GM21529 (cell line): Measurements from ENCODE around the gene LRCH1.
A peak's percentile ranks its signal among the peaks of the same experiment; 100 is the strongest.

Experiments used
- ATAC-seq: cut with Tn5 transposase; IDR thresholded peaks from one replicate; pipeline ENCODE4 v1.9.1; 2021; ENCODE audit not compliant: unreplicated experiment

The LRCH1 gene

GRCh38 chr13:46587807-46588418 is 34.9 kb downstream of the LRCH1 start:
- peak; percentile 48 for ATAC-seq

GRCh38 chr13:46592385-46592784 is 39.4 kb downstream of the LRCH1 start:
- ATAC-seq, result no peak

GRCh38 chr13:46593398-46593797 is 40.4 kb downstream of the LRCH1 start:
- ATAC-seq, result peak; percentile 40

- no peak for ATAC-seq
These were observed 41.6 kb downstream of the LRCH1 start for GRCh38 chr13:46594374-46595078.

DNA sequence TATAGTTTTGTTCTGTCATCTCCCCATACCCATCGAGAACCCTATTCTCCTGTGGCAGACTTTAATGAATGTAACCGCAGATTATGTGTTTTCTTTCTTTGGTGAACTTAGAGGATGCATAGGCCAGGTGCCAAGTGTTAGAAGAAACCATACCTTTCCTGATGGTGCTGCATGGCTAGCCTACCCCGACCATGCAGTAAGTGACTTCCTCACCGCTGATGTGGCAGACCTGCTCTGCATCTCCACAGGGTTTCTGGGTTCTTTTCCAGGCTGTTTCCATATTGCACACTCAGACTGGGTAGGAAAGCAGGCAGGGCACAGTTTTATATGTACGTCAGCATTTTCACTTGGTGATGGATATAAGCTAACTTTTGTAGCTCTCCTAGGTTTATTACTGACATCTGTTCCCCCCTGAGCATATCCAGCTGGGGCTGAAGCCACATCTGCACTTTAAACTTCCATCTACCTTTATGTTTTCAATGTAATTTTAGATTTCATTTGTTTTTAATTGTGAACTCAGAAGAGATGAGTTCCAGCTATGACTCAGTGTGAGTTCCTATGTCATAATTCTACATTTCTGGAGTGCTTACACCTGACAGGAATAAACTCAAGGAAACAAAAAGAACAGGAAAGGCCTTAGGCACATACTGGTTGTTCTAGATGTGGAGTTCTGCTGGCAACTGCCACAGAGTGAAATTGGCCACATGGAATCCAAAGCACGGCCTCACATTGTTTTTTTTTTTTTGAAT is 42.3 kb downstream of the LRCH1 start:
- peak; percentile 46 for ATAC-seq

- no peak for ATAC-seq
These were observed 42.9 kb downstream of the LRCH1 start for GRCh38 chr13:46595885-46596275.

- ATAC-seq, result no peak
These were observed 43.5 kb downstream of the LRCH1 start for GRCh38 chr13:46596466-46596865.

DNA sequence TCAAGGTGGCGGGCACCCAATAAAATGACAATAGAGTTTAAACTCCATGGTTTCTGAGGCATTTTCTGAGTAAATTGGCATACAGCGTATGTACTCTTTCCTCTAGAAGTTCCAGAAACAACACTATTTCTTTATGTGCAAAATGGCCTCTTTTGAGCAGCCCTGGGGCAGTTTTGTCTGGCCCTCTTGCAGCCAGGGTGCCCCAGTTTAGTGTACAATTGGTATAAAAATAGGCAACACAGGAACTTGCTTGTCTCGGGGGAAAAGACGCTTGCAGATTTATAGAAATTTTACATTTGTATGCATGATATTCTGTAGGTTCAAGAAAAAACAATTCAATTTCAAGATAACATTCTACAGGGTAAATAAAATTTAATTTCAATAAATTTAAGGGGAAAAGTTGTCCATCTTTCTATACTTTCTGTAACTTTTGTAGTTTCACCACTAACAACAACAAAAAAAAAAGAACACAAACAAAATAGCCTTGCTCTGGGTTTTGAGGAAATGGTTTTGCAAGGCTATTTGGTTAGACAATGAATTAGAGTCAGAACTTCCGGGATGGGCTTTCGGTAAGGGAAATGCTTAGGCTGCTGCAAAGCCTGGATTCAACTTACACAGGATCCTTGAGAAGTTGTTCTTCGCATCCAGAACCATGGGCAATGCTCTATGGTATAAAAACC is 45.3 kb downstream of the LRCH1 start:
- peak; percentile 28 for ATAC-seq

DNA sequence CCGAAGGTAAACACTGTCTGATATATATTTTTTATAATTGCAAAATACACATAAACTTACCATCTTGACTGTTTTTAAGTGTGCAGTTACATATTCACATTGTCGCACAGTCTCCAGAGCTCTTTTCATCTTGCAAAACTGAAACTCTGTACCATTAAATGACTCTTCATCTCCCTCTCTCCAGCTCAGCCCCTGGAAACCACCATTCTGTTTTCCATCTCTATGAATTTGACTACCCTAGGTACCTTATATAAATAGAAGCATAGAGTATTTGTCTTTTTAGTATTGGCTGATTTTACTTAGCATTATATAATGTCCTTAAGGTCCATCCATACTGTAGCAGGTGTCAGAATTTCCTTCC is 45.8 kb downstream of the LRCH1 start:
- peak; percentile 50 for ATAC-seq

DNA sequence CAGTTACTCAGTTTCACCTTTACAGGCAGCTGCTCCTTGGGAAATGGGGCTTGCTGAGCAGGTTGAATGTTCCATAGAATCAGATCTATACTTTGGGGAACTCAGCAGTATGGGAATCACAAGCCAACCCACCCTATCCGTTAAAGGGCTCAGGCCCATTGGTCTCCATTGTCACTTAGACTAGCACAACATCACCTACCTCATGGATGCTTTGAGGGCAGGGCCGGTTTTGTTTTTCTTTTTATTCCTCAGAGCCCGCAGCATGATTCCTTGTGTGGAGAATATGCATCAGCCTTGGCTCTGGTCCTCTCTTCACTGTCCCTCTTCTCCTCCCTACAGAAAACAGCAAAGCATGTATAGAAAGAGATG is 48.0 kb downstream of the LRCH1 start:
- ATAC-seq, result no peak

- ATAC-seq, result no peak
These were observed 49.6 kb downstream of the LRCH1 start for GRCh38 chr13:46602531-46602930.

GRCh38 chr13:46603165-46603603 is 50.2 kb downstream of the LRCH1 start:
- ATAC-seq, result no peak

- ATAC-seq, result no peak
These were observed 51.4 kb downstream of the LRCH1 start for GRCh38 chr13:46604226-46604990.

DNA sequence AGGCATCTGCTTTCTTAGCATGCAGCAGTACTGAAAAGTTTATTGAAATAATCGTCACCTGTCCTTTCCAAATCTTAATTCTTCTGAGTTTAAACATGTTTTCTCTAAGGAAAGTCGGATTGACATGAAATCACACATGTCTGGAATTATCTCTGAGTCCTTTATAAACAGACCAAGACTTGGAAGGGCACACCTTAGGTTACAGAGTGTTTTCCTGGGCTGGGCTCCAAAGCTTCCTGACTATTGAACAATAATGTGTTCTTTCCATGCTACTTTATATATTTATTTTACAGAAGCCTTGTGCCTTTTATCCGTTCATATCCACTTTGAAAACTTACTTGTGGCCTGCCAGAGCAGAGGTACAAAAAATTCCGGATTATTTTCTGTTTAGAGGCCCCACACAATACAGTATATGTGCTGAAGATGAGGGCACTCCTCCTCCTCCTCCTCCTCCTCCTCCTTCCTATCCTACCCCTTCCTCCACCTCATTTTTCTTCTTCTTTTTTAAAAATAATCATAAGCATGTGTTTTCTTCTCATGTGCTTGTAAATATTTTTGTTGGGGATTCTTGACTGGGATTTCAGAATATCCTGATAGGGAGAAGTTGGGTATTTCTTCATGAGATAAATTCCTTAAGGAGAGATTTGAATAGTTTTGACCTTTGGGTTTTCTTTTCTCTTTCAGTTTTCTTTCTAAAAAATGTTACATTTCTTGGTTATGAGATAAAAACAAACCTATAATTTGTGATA is 52.3 kb downstream of the LRCH1 start:
- ATAC-seq, result no peak

DNA sequence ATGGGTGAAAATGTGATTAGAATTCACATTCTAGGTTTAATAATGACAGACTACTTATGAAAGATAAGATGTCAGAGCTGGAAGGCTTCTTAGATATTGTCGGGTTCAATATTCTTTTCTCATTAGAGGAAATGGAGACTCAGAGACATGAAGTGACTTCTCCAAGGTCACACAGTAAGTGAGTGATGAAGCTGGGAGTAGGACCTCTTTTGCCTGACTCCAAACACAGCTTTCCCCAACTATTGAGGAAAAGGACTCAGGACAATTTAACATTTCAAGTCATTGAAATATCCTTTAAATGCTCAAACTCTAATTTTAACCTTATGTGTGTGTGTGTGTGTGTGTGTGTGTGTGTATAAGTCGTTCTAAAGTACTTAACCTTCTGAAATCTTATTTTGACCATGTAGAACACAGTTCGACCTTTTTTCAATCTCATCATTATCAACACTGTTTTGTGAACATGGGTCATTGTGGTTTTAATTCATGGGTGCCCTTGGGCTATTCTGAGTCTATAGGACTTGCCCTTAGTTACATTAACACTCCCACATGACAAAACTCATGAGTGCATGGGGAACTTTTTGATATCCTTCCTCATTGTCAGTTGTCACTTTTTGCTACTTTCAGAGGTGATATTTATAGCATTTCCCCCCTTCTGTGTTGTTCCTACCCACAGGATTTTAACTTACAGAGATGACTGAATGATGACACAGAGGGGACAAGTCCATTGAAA is 53.0 kb downstream of the LRCH1 start:
- no peak for ATAC-seq

- ATAC-seq, result no peak
These were observed 54.0 kb downstream of the LRCH1 start for GRCh38 chr13:46606970-46607369.

DNA sequence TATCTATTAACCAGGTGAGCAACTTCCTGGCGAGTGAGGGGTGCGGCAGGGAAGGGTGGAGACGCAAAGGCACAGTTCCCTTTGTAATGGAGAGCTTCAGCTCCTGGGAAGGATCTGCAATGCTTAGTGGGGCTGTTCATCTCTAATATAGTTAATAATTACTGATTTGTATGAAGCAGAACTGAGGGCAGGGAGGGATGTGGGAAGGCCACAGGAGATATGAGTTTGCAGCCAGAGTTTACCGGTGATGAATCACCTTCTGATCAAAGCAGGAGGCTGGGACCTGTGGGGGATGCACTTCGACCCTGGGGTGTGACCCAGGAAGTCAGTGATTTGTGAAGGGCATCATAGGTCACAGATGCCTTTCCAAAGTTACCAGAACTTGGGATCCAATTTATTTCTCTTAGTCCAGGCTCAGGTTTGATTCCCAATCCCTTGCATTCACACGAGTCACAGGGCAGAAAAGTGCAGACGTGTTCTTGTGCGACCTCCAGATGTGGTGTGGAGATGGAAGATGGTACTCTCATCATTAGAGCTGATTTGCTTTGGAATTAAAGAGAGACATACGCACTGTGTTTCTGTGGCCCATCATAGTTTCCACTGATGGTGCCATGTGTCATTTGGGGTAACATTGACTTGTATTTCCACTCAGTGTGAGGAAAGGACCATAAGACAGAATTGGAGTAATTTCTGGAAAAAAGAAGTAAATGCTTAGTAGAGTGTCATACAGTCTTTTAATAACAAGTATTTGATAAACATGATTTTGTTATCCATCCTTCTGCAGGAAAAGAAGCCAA is 55.0 kb downstream of the LRCH1 start:
- peak; percentile 39 for ATAC-seq

DNA sequence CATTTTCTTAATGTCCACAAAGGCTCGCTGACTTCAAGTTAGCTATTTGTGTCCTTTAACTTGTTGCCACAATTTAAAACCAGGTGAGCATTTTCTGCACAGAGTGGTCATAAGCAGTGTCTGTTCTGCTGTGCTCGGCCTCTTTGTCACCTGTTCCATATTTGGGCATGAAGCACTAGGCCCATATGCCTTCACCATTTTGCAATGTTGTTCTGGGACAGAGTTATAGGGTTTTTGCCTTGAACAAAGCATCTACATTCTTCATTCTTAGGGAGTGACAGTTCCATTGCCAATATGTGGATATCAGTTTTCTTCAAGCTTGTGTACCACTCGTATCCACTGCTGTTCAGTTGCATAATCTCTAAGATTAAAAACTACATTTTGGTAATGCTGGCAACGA is 56.1 kb downstream of the LRCH1 start:
- ATAC-seq, result no peak

DNA sequence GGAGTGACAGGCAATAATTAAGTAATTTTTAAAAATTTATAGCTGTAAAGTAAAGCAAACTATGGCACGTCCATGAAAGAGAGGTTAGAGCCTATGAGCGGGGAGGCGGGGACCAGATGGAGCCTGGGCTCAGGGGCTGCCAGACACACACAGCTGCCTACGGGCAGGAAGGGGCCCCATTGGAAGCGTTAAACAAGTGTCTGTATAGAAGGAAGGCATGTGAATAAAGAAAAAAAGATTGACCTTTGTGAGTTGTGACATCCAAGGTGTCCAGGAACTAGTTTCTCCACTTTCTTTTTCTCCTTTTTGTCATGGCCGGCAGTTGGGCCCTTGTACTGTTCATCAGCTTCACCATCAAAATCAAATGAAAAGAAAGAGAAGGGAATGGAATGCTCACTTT is 56.8 kb downstream of the LRCH1 start:
- ATAC-seq, result no peak
